Sigmoid colon (tissue), 3 donors: ENCODE measurements around the gene MYBPC3.

Source experiments
- POLR2A ChIP-seq, 2 donors: fragments of 450-650 bp; IDR thresholded peaks; one replicate each; pipeline ENCODE4 v1.6.1; 2016; ENCODE audit warnings: antibody characterized with exemption in 2 of 2, mild to moderate bottlenecking in 2 of 2, moderate library complexity in 2 of 2
- TF ChIP-seq, protein P1 (sequence below), 4 experiments: fragments of 450-650 bp in 3 of 4; fragments of 200-600 bp in 1 of 4; IDR thresholded peaks; one replicate each; pipeline ENCODE4 v1.5.1; 2016 to 2019; ENCODE audit warnings: antibody characterized with exemption in 4 of 4, mild to moderate bottlenecking in 3 of 4, moderate library complexity in 2 of 4

DNA sequence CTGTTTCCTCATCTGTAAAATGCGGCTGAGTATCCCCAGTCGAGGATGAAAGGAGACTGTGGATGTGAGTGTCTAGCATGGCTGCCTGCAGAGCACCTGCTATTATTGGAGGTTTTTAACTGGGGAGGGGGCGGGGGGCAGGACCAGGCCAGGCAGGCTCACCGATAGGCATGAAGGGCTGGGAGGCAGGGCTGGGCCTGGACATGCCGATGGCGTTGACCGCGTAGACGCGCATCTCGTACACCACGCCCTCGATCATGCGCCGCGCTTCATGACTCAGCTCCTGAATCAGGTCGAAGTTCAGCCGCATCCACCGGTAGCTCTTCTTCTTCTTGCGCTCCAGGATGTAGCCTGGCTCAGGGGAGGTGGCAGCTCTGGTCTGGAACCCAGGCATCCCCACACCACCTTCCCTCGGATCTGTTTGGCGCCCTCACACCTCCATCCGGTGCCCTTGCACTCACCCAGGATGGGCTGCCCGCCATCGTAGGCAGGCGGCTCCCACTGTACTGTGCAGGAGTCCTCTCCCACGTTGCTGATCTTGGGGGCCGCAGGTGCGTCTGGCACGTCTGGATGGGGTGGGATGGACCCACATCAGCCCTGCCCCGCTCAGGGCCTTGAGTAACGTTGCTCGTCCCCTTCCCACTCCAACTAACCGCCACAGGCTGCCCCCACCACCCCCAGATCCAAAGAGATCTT, 15.1 kb downstream of the MYBPC3 start:
- TF ChIP-seq, protein P1, sequence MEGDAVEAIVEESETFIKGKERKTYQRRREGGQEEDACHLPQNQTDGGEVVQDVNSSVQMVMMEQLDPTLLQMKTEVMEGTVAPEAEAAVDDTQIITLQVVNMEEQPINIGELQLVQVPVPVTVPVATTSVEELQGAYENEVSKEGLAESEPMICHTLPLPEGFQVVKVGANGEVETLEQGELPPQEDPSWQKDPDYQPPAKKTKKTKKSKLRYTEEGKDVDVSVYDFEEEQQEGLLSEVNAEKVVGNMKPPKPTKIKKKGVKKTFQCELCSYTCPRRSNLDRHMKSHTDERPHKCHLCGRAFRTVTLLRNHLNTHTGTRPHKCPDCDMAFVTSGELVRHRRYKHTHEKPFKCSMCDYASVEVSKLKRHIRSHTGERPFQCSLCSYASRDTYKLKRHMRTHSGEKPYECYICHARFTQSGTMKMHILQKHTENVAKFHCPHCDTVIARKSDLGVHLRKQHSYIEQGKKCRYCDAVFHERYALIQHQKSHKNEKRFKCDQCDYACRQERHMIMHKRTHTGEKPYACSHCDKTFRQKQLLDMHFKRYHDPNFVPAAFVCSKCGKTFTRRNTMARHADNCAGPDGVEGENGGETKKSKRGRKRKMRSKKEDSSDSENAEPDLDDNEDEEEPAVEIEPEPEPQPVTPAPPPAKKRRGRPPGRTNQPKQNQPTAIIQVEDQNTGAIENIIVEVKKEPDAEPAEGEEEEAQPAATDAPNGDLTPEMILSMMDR (IDR thresholded peaks at IDR 0.05), result no peak
- TF ChIP-seq POLR2A (IDR thresholded peaks at IDR 0.05), result no peak
